H1 (cell line): ENCODE measurements around the gene CPE. TPM values are rescaled to one million over a fixed set of nuclear protein-coding genes. Genes with fewer than 3 reads are reported as not detected.

Experiments used
- CTCF ChIA-PET: fragments of 300-600 bp; sonication (Branson Sonifier 250); formaldehyde crosslinking; loops from one replicate; lab custom pipeline; 2021; ENCODE audit not compliant: partially characterized antibody; lab: Charles Lee
- POLR2A ChIA-PET: fragments of 300-600 bp; sonication (Branson Sonifier 250); formaldehyde crosslinking; loops from one replicate; lab custom pipeline; 2021; ENCODE audit warnings: inconsistent platforms; ENCODE audit not compliant: partially characterized antibody; lab: Charles Lee
- DNase-seq, 2 experiments: peaks; one replicate each; pipeline versions ENCODE4 v3.0.0 to v3.0.0-alpha.2; 2010 to 2022; ENCODE audit warnings: low spot score in 2 of 2, low read depth in 1 of 2, mixed read lengths in 1 of 2
- FAIRE-seq: peaks from 2 replicates; lab custom pipeline; 2011; peaks lifted over from hg19 to GRCh38; lab: Jason Lieb, UNC
- H2AFZ ChIP-seq: 2 replicates; pipeline ENCODE4 v1.8.1; 2012; ENCODE audit warnings: low read length, inconsistent platforms
- H2AK5ac ChIP-seq: 2 replicates; pipeline ENCODE4 v1.6.1; 2013; ENCODE audit warnings: low read depth, low read length
- H2BK120ac ChIP-seq: replicated peaks from 2 replicates; pipeline ENCODE3; 2013; ENCODE audit warnings: low read depth, low read length, inconsistent platforms
- H2BK12ac ChIP-seq: 2 replicates; pipeline ENCODE4 v1.6.1; 2013; ENCODE audit warnings: low read depth, low read length
- H2BK15ac ChIP-seq: 2 replicates; pipeline ENCODE4 v1.6.1; 2013; ENCODE audit warnings: low read length
- H2BK20ac ChIP-seq: 2 replicates; pipeline ENCODE4 v1.6.1; 2013; ENCODE audit warnings: low read length
- H2BK5ac ChIP-seq: 2 replicates; pipeline ENCODE4 v1.6.1; 2013; ENCODE audit warnings: low read depth, low read length
- H3K14ac ChIP-seq: 2 replicates; pipeline ENCODE4 v1.6.1; 2013; ENCODE audit warnings: inconsistent platforms; ENCODE audit not compliant: insufficient read length
- H3K18ac ChIP-seq: 2 replicates; pipeline ENCODE4 v1.6.1; 2013; ENCODE audit warnings: low read length; ENCODE audit errors: extremely low read depth
- H3K23ac ChIP-seq: 2 replicates; pipeline ENCODE4 v1.6.1; 2013; ENCODE audit warnings: inconsistent platforms; ENCODE audit not compliant: insufficient read length
- H3K23me2 ChIP-seq: 2 replicates; pipeline ENCODE4 v1.6.1; 2013; ENCODE audit warnings: low read depth, low read length
- H3K27ac ChIP-seq: 2 replicates; pipeline ENCODE4 v1.6.1; 2011; ENCODE audit warnings: low read depth, low read length, inconsistent platforms
- H3K27me3 ChIP-seq, 4 experiments: replicated peaks in 1 of 4; 1 replicate in 1 of 4; 2 replicates in 3 of 4; pipeline versions ENCODE4 v1.6.1 to v1.8.1; 2011 to 2013; ENCODE audit warnings: low read length in 3 of 4, mild to moderate bottlenecking in 3 of 4, inconsistent platforms in 2 of 4, mixed read lengths in 2 of 4, moderate library complexity in 1 of 4; ENCODE audit not compliant: control insufficient read depth in 3 of 4, insufficient read depth in 3 of 4; ENCODE audit errors: extremely low read depth in 1 of 4
- H3K36me3 ChIP-seq, 4 experiments: 2 replicates each; pipeline versions ENCODE4 v1.6.1 to v1.8.1; 2011 to 2013; ENCODE audit warnings: mild to moderate bottlenecking in 4 of 4, low read length in 3 of 4, moderate library complexity in 2 of 4, control low read depth in 1 of 4, inconsistent platforms in 1 of 4; ENCODE audit not compliant: insufficient read depth in 4 of 4, control insufficient read depth in 2 of 4
- H3K4ac ChIP-seq: replicated peaks from 2 replicates; pipeline ENCODE3; 2013; ENCODE audit warnings: low read length, low read depth, mixed read lengths, inconsistent platforms; ENCODE audit not compliant: insufficient read length
- H3K4me1 ChIP-seq, 4 experiments: replicated peaks in 1 of 4; 1 replicate in 1 of 4; 2 replicates in 3 of 4; pipeline versions ENCODE4 v1.6.1 to v1.8.1; 2011 to 2013; ENCODE audit warnings: low read length in 3 of 4, inconsistent platforms in 2 of 4, mixed read lengths in 1 of 4; ENCODE audit not compliant: insufficient read depth in 4 of 4, control insufficient read depth in 3 of 4
- H3K4me2 ChIP-seq, 2 experiments: 2 replicates each; pipeline versions ENCODE4 v1.6.1 to v1.8.1; 2011 to 2013; ENCODE audit warnings: low read depth in 2 of 2, low read length in 2 of 2, control low read depth in 1 of 2, inconsistent platforms in 1 of 2, mild to moderate bottlenecking in 1 of 2; ENCODE audit not compliant: insufficient read depth in 1 of 2
- H3K4me3 ChIP-seq, 4 experiments: fragments of 200-600, 300-600 bp in 1 of 4; sonication (generic), shearing (Covaris generic), sonication (Bioruptor Twin) in 1 of 4; 2 replicates each; pipeline versions ENCODE4 v1.5.1 to v1.8.1; 2011 to 2016; ENCODE audit warnings: low read length in 4 of 4, low read depth in 3 of 4, control low read depth in 2 of 4, inconsistent platforms in 2 of 4, mild to moderate bottlenecking in 2 of 4, mixed read lengths in 1 of 4, moderate library complexity in 1 of 4; ENCODE audit not compliant: insufficient read depth in 2 of 4; ENCODE audit errors: extremely low read depth in 1 of 4
- H3K56ac ChIP-seq: replicated peaks from 2 replicates; pipeline ENCODE3; 2013; ENCODE audit warnings: low read depth, mild to moderate bottlenecking, mixed read lengths, low read length, inconsistent platforms; ENCODE audit not compliant: insufficient read length
- H3K79me1 ChIP-seq: 2 replicates; pipeline ENCODE4 v1.6.1; 2013; ENCODE audit warnings: low read depth, low read length, control low read depth
- H3K79me2 ChIP-seq, 2 experiments: 2 replicates each; pipeline versions ENCODE4 v1.6.1 to v1.8.1; 2012 to 2013; ENCODE audit warnings: low read length in 2 of 2, mild to moderate bottlenecking in 2 of 2, inconsistent platforms in 1 of 2; ENCODE audit not compliant: insufficient read depth in 2 of 2, control insufficient read depth in 1 of 2
- H3K9ac ChIP-seq, 4 experiments: replicated peaks in 1 of 4; 1 replicate in 1 of 4; 2 replicates in 3 of 4; pipeline versions ENCODE4 v1.6.1 to v1.8.1; 2011 to 2013; ENCODE audit warnings: low read depth in 3 of 4, low read length in 3 of 4, control low read depth in 2 of 4, mild to moderate bottlenecking in 2 of 4, moderate library complexity in 2 of 4, inconsistent platforms in 1 of 4; ENCODE audit errors: extremely low read depth in 1 of 4
- H3K9me3 ChIP-seq, 2 experiments: 2 replicates each; pipeline versions ENCODE4 v1.6.1 to v1.8.1; 2012 to 2013; ENCODE audit warnings: mild to moderate bottlenecking in 2 of 2, moderate library complexity in 2 of 2, control low read depth in 1 of 2, inconsistent platforms in 1 of 2, low read depth in 1 of 2, low read length in 1 of 2, mixed read lengths in 1 of 2; ENCODE audit not compliant: insufficient read depth in 2 of 2
- H4K20me1 ChIP-seq, 2 experiments: replicated peaks in 1 of 2; 2 replicates each; pipeline versions ENCODE3 to v1.8.1; 2011 to 2013; ENCODE audit warnings: inconsistent platforms in 2 of 2, low read length in 2 of 2, mild to moderate bottlenecking in 1 of 2; ENCODE audit not compliant: insufficient read depth in 2 of 2, control insufficient read depth in 1 of 2
- H4K5ac ChIP-seq: 2 replicates; pipeline ENCODE4 v1.6.1; 2013; ENCODE audit warnings: low read length, low read depth, mixed read lengths, inconsistent platforms; ENCODE audit not compliant: insufficient read length
- H4K8ac ChIP-seq: 2 replicates; pipeline ENCODE4 v1.8.0; 2013; ENCODE audit warnings: mild to moderate bottlenecking, moderate library complexity, low read length, inconsistent platforms; ENCODE audit not compliant: insufficient read depth; ENCODE audit errors: extremely low read depth
- H4K91ac ChIP-seq: replicated peaks from 2 replicates; pipeline ENCODE3; 2013; ENCODE audit warnings: low read length, mixed read lengths, inconsistent platforms; ENCODE audit not compliant: insufficient read length
- CBX5 ChIP-seq: fragments of 300-800, 300-1000 bp; sonication (generic); IDR thresholded peaks from 2 replicates; pipeline ENCODE4 v1.7.1; 2016; ENCODE audit warnings: antibody characterized with exemption, low read length, low read depth
- CHD1 ChIP-seq: IDR thresholded peaks from 2 replicates; pipeline ENCODE4 v1.6.1; 2012; ENCODE audit warnings: low read depth, low read length, improper control_type of control experiment
- CHD2 ChIP-seq: IDR thresholded peaks from 2 replicates; pipeline ENCODE4 v1.6.1; 2012; ENCODE audit warnings: low read length, improper control_type of control experiment
- HDAC2 ChIP-seq, 2 experiments: fragments of 300-600 bp in 1 of 2; sonication (generic) in 1 of 2; IDR thresholded peaks; 2 replicates each; pipeline ENCODE4 v1.6.1; 2011 to 2012; ENCODE audit warnings: low read depth in 2 of 2, low read length in 2 of 2, mild to moderate bottlenecking in 2 of 2, moderate library complexity in 2 of 2, borderline replicate concordance in 1 of 2, inconsistent platforms in 1 of 2
- POLR2AphosphoS5 ChIP-seq: IDR thresholded peaks from 2 replicates; pipeline ENCODE4 v1.6.1; 2011; ENCODE audit warnings: low read depth, low read length
- RFX5 ChIP-seq: IDR thresholded peaks from 2 replicates; pipeline ENCODE4 v1.6.1; 2011; ENCODE audit warnings: low read depth, low read length, improper control_type of control experiment, borderline replicate concordance
- RNF2 ChIP-seq: fragments of 200-900, 300-1000 bp; sonication (generic); IDR thresholded peaks from 2 replicates; pipeline ENCODE4 v1.7.1; 2016; ENCODE audit warnings: borderline replicate concordance, low read depth, mild to moderate bottlenecking, antibody characterized with exemption, low read length; ENCODE audit not compliant: poor library complexity, severe bottlenecking; ENCODE audit errors: missing control alignments
- ZNF274 ChIP-seq: IDR thresholded peaks from 2 replicates; pipeline ENCODE4 v1.7.0; 2012; ENCODE audit warnings: low read length, borderline replicate concordance; ENCODE audit errors: extremely low read depth
- WGBS, 2 experiments: shearing (Covaris generic) in 1 of 2; methylation state at CpG; one replicate each; pipeline versions ENCODE4 v1.1.6 to v1.1.7; 2013 to 2015; ENCODE audit warnings: low lambda C conversion rate in 2 of 2, mixed read lengths in 2 of 2, inconsistent platforms in 1 of 2, low coverage in 1 of 2, missing lambda C conversion rate in 1 of 2; ENCODE audit not compliant: insufficient replicate concordance in 2 of 2, insufficient coverage in 1 of 2, insufficient read length in 1 of 2; ENCODE audit errors: extremely low coverage in 1 of 2, missing lambda C conversion rate in 1 of 2; 5-methylcytosine and 5-hydroxymethylcytosine counted together
- polyA plus RNA-seq, 7 experiments: library from polyadenylated mRNA; depleted of rRNA in 3 of 7; stranded (reverse) in 5 of 7; unstranded in 2 of 7; fragments of >200 nt in 5 of 7; fragments of 200-250 nt in 2 of 7; gene quantifications; 1 replicate in 5 of 7; 2 replicates in 1 of 7; 4 replicates in 1 of 7; pipeline versions ENCODE4 v1.2.1 to v1.2.3, GENCODE V29; 2011 to 2013; ENCODE audit warnings: missing spikeins in 2 of 7, mixed read lengths in 2 of 7
- total RNA-seq: library from RNA; stranded (reverse); fragmentation: NEBNext Ultra II Directional; extraction: Animal tissue kit (Norgen Biotek cat#: 25700); gene quantifications from 2 replicates; pipeline ENCODE4 v1.2.1, GENCODE V29; 2021
- TF ChIP-seq, protein P1 (sequence below), 3 experiments: IDR thresholded peaks; 1 replicate in 2 of 3; 2 replicates in 1 of 3; pipeline versions ENCODE4 v1.5.1 to v1.6.1; 2011; ENCODE audit warnings: low read length in 3 of 3, mild to moderate bottlenecking in 3 of 3, inconsistent platforms in 2 of 3, low read depth in 1 of 3, moderate library complexity in 1 of 3; ENCODE audit not compliant: insufficient read depth in 1 of 3; ENCODE audit errors: control extremely low read depth in 1 of 3
- TF ChIP-seq, protein P2 (sequence below): IDR thresholded peaks from 2 replicates; pipeline ENCODE4 v1.6.1; 2011; ENCODE audit warnings: low read depth, mild to moderate bottlenecking, low read length; ENCODE audit not compliant: insufficient read depth

The CPE gene
- total and polyA plus RNA-seq, 2 of the 8 experiments (the other 6 are each of a cell fraction or from before 2014, with no cell fraction given): 9.4 to 10.2 TPM

DNA sequence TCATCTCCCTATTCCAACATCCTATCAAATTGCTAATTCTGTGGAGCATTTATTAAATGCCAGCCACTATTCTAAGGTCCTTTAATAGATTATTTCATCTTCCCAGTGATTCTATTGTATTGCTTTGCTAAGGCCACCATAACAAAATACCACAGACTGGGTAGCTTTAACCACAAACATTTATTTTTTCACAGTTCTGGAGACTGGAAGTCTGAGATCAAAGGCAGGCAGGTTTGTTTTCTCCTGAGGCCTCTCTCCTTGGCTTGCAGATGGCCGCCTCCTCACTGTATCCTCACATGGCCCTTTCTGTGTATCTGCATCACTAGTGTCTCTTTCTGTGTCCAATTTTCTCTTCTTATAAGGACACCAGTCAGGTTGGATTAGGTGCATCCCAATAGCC lies 64.5 kb downstream of the CPE start:
- Histone ChIP-seq H3K23ac (no peak overlapping the region), H3K4me3 (no peak overlapping the region), H3K18ac (no peak overlapping the region), H3K79me2 (no peaks in the 10 kb centered on the region), H2BK5ac (no peak overlapping the region), H3K9me3 (no peaks in the 10 kb centered on the region), H3K9ac (no peak overlapping the region), H3K27me3 (no peaks in the 10 kb centered on the region), H3K4ac (no peak overlapping the region), H4K5ac (no peak overlapping the region), H3K14ac (no peak overlapping the region), H4K91ac (no peak overlapping the region), H2AK5ac (no peak overlapping the region), H2AFZ (no peak overlapping the region), H3K4me1 (peaks cover 0 to 2% (median 0%) of the 10 kb centered on the region in 4 experiments; a peak in 1 of 7 replicates), H3K27ac (no peak overlapping the region), H3K4me2 (no peak overlapping the region), H3K56ac (no peak overlapping the region), H4K8ac (no peak overlapping the region), H2BK120ac (no peak overlapping the region), H4K20me1 (no peaks in the 10 kb centered on the region), H2BK15ac (no peak overlapping the region), H3K23me2 (no peaks in the 10 kb centered on the region), H3K36me3 (no peaks in the 10 kb centered on the region), H2BK12ac (no peak overlapping the region), H2BK20ac (no peak overlapping the region), H3K79me1 (no peaks in the 10 kb centered on the region)
- FAIRE-seq: no peak
- ChIA-PET CTCF (interaction anchor here (1.9 kb wide), 1 partner anchor 9 kb away, joined by 5 read pairs; no protein-coding TSS in a partner anchor), POLR2A (no interaction called here)
- 91% methylated on average over 1 of the region's 1 CpG; no CpG with 5 or more reads in 1 of the 2 experiments for WGBS, 2 experiments
- DNase-seq: no peak
- TF ChIP-seq HDAC2 (IDR thresholded peaks at IDR 0.05; ENCODE audit: borderline replicate concordance in 1 of 2, low read depth in 2 of 2, low read length in 2 of 2) (no peak), RFX5 (no peak), CBX5 (no peak), CHD2 (no peak), POLR2AphosphoS5 (no peak), CHD1 (no peak), RNF2 (no peak), ZNF274 (no peak)
- TF ChIP-seq, protein P1, sequence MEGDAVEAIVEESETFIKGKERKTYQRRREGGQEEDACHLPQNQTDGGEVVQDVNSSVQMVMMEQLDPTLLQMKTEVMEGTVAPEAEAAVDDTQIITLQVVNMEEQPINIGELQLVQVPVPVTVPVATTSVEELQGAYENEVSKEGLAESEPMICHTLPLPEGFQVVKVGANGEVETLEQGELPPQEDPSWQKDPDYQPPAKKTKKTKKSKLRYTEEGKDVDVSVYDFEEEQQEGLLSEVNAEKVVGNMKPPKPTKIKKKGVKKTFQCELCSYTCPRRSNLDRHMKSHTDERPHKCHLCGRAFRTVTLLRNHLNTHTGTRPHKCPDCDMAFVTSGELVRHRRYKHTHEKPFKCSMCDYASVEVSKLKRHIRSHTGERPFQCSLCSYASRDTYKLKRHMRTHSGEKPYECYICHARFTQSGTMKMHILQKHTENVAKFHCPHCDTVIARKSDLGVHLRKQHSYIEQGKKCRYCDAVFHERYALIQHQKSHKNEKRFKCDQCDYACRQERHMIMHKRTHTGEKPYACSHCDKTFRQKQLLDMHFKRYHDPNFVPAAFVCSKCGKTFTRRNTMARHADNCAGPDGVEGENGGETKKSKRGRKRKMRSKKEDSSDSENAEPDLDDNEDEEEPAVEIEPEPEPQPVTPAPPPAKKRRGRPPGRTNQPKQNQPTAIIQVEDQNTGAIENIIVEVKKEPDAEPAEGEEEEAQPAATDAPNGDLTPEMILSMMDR (IDR thresholded peaks at IDR 0.05; ENCODE audit: control extremely low read depth in 1 of 3, insufficient read depth in 1 of 3, low read depth in 1 of 3, low read length in 3 of 3): no peak
- TF ChIP-seq, protein P2, sequence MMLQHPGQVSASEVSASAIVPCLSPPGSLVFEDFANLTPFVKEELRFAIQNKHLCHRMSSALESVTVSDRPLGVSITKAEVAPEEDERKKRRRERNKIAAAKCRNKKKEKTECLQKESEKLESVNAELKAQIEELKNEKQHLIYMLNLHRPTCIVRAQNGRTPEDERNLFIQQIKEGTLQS: no peak
